Endothelial cell of umbilical vein (primary cell): Measurements from ENCODE around the gene MRPS21.

Experiments used
- CTCF ChIP-seq, 2 donors: IDR thresholded peaks; 1 replicate in 1 of 2; 2 replicates in 1 of 2; pipeline ENCODE4 v1.5.1; 2011; ENCODE audit warnings: low read length in 2 of 2, mild to moderate bottlenecking in 2 of 2, moderate library complexity in 2 of 2, control low read depth in 1 of 2, inconsistent platforms in 1 of 2, low read depth in 1 of 2; ENCODE audit not compliant: insufficient read depth in 1 of 2; ENCODE audit errors: extremely low read depth in 1 of 2
- POLR2A ChIP-seq: IDR thresholded peaks from 2 replicates; pipeline ENCODE4 v1.6.1; 2012; ENCODE audit warnings: low read depth, mild to moderate bottlenecking, control low read depth, low read length
- POLR2AphosphoS5 ChIP-seq: IDR thresholded peaks from 2 replicates; pipeline ENCODE4 v1.6.1; 2012; ENCODE audit warnings: low read depth, mild to moderate bottlenecking, control low read depth, low read length, moderate library complexity; ENCODE audit not compliant: insufficient read depth

GRCh38 chr1:150271291-150271959 lies 22.2 kb upstream of the MRPS21 start:
- TF ChIP-seq POLR2A (no peak), CTCF (IDR thresholded peaks at IDR 0.05; ENCODE audit: extremely low read depth in 1 of 2, insufficient read depth in 1 of 2, low read depth in 1 of 2, low read length in 2 of 2) (no peak), POLR2AphosphoS5 (no peak)
